ENCODE results near the gene MYCBP.

Gene MYCBP

DNA sequence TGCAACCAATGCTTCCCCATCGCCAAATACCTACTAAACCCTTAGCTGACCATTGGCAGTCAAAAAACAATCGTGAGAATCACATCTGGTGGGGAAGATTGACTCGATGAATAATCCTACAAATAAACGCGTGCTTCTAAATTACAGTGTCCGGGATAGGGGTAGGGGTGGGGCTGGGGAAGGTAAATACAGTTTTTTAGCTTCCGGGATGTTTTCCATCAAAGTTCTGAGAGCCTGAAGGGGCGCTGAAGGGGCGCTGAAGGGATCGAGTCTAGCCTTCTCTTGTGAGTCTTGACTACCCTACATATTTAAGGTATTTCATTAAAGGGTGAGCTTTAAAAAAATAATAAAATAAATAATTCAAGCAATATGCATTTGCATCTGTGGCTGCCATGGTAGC lies 54.1 kb downstream of the MYCBP start:
- DNase-seq = no peak

- DNase-seq = no peak
Observed at GRCh38 chr1:38818175-38818976, 54.8 kb downstream of the MYCBP start.

DNA sequence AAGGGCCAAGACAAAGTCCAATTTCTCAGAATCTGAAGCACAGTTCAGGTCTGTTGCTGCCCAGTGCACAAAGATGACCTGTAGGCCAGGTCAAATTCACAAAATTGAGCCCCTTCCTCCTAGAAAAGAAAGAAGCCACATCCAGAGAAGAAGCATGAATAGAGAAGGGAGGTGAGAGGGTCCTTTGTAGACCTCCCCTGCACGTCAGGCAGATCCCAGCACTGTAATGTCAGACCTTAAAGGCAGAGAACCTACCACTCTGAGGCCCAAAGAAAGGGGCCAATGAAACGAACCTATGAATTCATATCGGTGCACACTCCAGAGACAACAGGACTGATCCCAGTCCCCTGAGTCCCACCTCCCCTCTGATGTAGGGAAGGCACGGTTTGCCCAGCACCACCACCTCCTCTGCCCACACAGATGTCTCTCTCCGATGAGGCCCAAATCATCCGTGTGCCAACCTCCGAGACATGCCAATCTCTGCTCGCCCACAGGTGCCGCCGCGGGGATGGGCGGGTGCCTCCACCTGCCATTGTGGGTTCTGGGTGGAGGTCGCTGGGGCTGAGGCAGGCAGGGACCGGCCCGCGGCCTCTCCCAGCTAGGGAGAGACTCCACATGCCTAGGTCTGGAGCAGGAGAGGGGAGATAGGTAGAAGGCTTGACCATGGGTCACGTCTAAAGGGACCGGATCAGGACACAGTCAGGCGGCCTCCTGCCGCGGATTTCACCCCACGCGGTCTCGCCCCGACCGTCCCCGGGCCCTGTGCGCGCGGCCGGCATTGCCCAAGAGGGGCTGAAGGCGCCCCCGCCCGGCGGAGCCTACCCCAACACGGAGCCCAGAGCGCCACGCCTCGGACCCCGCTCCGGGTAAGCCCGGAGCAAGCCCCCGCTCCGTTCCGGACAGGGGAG lies 55.6 kb downstream of the MYCBP start:
- no peak for DNase-seq

DNA sequence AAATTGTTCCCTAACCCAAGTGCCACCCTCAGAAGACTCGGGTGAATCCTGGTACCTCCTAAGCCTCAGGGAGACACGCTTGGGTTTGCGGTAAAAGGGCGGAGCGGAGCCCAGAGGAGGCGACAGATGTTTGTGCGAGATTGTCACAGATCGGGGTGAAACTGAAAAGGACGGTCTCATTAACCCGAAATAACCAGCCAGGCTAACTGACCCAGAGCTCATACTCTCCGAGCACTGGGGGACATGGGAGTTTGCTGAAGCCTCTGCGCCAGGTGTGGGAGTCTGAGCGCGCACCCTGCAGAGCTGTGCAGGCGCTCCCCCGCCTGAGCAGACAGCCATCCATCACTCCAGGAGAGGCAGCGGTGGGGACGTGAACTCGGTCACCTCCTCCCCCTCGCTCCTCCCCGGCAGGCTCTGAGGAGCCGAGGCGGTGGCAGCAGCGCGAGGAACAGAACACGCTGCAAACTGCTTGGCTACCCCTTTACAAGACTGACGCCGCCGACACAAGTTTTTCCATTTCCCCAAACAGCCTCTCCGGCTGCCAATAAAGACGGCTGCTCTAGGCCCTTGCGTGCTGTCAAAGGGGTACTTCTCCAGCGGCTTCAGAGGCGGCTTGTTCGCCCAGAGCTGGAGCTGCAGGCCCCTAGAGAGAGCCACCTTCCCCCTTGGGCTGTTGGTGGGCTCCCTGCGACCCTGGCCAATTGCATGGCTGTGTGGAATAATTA lies 57.1 kb downstream of the MYCBP start:
- no peak for DNase-seq

DNA sequence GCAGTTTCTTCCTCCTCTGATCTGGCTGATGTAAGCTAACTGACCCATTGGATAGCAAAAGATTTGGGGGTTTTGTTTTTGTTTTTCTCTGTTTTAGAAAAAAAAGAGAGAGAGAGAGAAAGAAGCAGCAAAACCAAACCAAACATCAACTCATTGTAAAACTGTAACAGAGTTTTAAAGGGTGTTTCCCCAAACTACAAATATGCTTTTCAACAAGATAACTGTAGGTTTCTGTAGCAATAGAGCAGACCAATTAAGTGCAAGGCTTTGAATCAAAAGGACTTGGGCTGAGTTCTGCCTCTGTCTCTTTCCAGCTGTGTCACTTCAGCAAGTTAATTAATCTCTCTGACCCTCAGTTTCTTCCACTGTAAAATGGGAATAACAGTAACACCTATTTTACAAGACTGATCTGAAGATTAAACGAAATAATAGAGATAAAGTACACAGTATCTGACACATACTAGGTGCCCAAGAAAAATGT lies 58.1 kb downstream of the MYCBP start:
- no peak for DNase-seq

- no peak for DNase-seq
Observed at GRCh38 chr1:38814444-38814983, 58.6 kb downstream of the MYCBP start.

- DNase-seq = no peak
Observed at GRCh38 chr1:38812981-38813380, 60.2 kb downstream of the MYCBP start.

All from DMS153 (cell line).